ENCODE measurements around the gene C22orf23. TPM values are rescaled to one million over a fixed set of nuclear protein-coding genes. Genes with fewer than 3 reads are reported as not detected.

C22orf23 gene
- polyA plus RNA-seq, 1 of the 3 experiments (the other 2 are of a cell fraction) = 0.33 TPM

- peaks cover 45% of the 10 kb centered on the region for H3K79me2 ChIP-seq (ENCODE audit: insufficient read depth)
- peak; percentile 95 for DNase-seq
- H2AFZ ChIP-seq (ENCODE audit: low read depth) = peak within 1 kb of the TSS; percentile 79
- POLR2A ChIA-PET = interaction anchor here (0.6 to 1.4 kb wide), 8 partner anchors 9 to 62 kb away, joined by 3 to 9 read pairs (median 4); partner anchors contain the start of gene ANKRD54
- H4K20me1 ChIP-seq (ENCODE audit: insufficient read depth) = peaks cover 27% of the 10 kb centered on the region
- H3K36me3 ChIP-seq (replicated peaks in 1 of 2; ENCODE audit: control insufficient read depth in 1 of 2, insufficient read depth in 2 of 2, low read length in 1 of 2) = no peaks in the 10 kb centered on the region
- peak within 1 kb of the TSS; percentile 68 to 87 for H3K4me3 ChIP-seq (ENCODE audit: low read depth in 2 of 2, low read length in 1 of 2)
- TF ChIP-seq USF1 (IDR thresholded peaks at IDR 0.05; ENCODE audit: borderline replicate concordance, low read depth) (no peak), YY1 (IDR thresholded peaks at IDR 0.05; ENCODE audit: low read depth) (no peak), EZH2phosphoT487 (IDR thresholded peaks at IDR 0.05; ENCODE audit: borderline replicate concordance, low read depth) (no peak), TAF1 (IDR thresholded peaks at IDR 0.05; ENCODE audit: borderline replicate concordance, low read depth, low read length) (no peak), RFX5 (IDR thresholded peaks at IDR 0.05; ENCODE audit: low read length) (no peak), GATA2 (CRISPR knock-in tag; IDR thresholded peaks at IDR 0.05) (no peak), FOXM1 (IDR thresholded peaks at IDR 0.05; ENCODE audit: low read depth) (no peak), RAD21 (IDR thresholded peaks at IDR 0.05; ENCODE audit: low read length) (peak; percentile 12; the same call in 1 of the 2 replicates), TCF12 (IDR thresholded peaks at IDR 0.05) (no peak), ELF1 (IDR thresholded peaks at IDR 0.05) (no peak), EP300 (IDR thresholded peaks at IDR 0.05; ENCODE audit: borderline replicate concordance in 1 of 2, low read depth in 1 of 2, low read length in 1 of 2) (no peak), PBX3 (IDR thresholded peaks at IDR 0.05) (no peak), GABPA (IDR thresholded peaks at IDR 0.05; ENCODE audit: low read depth) (no peak), MEF2A (IDR thresholded peaks at IDR 0.05; ENCODE audit: borderline replicate concordance, low read depth) (no peak), NFIC (IDR thresholded peaks at IDR 0.05; ENCODE audit: borderline replicate concordance) (no peak), RXRA (IDR thresholded peaks at IDR 0.05; ENCODE audit: borderline replicate concordance, low read depth) (no peak), SIN3A (IDR thresholded peaks at IDR 0.05; ENCODE audit: borderline replicate concordance, low read depth, low read length) (no peak), MXI1 (IDR thresholded peaks at IDR 0.05; ENCODE audit: low read depth, low read length) (0 out of 2 replicates have a peak, but pooled peaks have one; percentile 36), FOSL2 (IDR thresholded peaks at IDR 0.05; ENCODE audit: borderline replicate concordance, low read depth) (no peak), SMC3 (IDR thresholded peaks at IDR 0.05; ENCODE audit: low read depth, low read length) (peak; percentile 29)
- TF ChIP-seq, protein P1, sequence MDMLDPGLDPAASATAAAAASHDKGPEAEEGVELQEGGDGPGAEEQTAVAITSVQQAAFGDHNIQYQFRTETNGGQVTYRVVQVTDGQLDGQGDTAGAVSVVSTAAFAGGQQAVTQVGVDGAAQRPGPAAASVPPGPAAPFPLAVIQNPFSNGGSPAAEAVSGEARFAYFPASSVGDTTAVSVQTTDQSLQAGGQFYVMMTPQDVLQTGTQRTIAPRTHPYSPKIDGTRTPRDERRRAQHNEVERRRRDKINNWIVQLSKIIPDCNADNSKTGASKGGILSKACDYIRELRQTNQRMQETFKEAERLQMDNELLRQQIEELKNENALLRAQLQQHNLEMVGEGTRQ (IDR thresholded peaks at IDR 0.05; ENCODE audit: borderline replicate concordance, low read depth, low read length) = no peak
- TF ChIP-seq, protein P2, sequence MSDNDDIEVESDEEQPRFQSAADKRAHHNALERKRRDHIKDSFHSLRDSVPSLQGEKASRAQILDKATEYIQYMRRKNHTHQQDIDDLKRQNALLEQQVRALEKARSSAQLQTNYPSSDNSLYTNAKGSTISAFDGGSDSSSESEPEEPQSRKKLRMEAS (IDR thresholded peaks at IDR 0.05; ENCODE audit: low read depth) = no peak
- TF ChIP-seq, protein P3, sequence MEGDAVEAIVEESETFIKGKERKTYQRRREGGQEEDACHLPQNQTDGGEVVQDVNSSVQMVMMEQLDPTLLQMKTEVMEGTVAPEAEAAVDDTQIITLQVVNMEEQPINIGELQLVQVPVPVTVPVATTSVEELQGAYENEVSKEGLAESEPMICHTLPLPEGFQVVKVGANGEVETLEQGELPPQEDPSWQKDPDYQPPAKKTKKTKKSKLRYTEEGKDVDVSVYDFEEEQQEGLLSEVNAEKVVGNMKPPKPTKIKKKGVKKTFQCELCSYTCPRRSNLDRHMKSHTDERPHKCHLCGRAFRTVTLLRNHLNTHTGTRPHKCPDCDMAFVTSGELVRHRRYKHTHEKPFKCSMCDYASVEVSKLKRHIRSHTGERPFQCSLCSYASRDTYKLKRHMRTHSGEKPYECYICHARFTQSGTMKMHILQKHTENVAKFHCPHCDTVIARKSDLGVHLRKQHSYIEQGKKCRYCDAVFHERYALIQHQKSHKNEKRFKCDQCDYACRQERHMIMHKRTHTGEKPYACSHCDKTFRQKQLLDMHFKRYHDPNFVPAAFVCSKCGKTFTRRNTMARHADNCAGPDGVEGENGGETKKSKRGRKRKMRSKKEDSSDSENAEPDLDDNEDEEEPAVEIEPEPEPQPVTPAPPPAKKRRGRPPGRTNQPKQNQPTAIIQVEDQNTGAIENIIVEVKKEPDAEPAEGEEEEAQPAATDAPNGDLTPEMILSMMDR (IDR thresholded peaks at IDR 0.05) = no peak
- whole genome bisulfite sequencing (ENCODE audit: low lambda C conversion rate) = 10% methylated on average over 20 of the region's 90 CpGs
- no peaks in the 10 kb centered on the region for H3K9me3 ChIP-seq
- H3K27ac ChIP-seq (ENCODE audit: low read depth in 2 of 2, low read length in 1 of 2) = peak within 1 kb of the TSS; percentile 62 to 96
- peak within 1 kb of the TSS; percentile 85 for H3K9ac ChIP-seq
- peaks cover 18% of the 10 kb centered on the region for H3F3A ChIP-seq (replicated peaks; ENCODE audit: insufficient read depth)
- peak within 1 kb of the TSS; percentile 98 for H3K4me2 ChIP-seq
- no peaks in the 10 kb centered on the region for H3K9me2 ChIP-seq
- no peaks in the 10 kb centered on the region for H3K27me3 ChIP-seq (ENCODE audit: insufficient read depth)
- H3K4me1 ChIP-seq (ENCODE audit: control insufficient read depth in 1 of 2, insufficient read depth in 2 of 2, low read depth in 1 of 2, low read length in 1 of 2) = peaks cover 9 to 18% of the 10 kb centered on the region in 2 experiments; a peak in 3 of 4 replicates
- CTCF ChIA-PET = interaction anchor here (0.5 to 1.7 kb wide), 15 partner anchors 9 to 224 kb away, joined by 3 to 8 read pairs (median 3); no protein-coding TSS in a partner anchor
Observed at GRCh38 chr22:37905534-37906363, 47.7 kb downstream of the C22orf23 start, which contains the start of gene MICALL1. Gene MICALL1 (plus strand): TSS chr22:37906297. CDS start chr22:37906423, 126 bp downstream.
